HUES48 (cell line): ENCODE measurements around the gene ZNF503.

Experiments used
- H3K27ac ChIP-seq: one replicate; pipeline ENCODE4 v1.7.0; 2013; ENCODE audit warnings: low read depth, low read length, inconsistent platforms
- H3K27me3 ChIP-seq: 2 replicates; pipeline ENCODE4 v1.6.1; 2013; ENCODE audit warnings: mild to moderate bottlenecking, low read length; ENCODE audit not compliant: control insufficient read depth, insufficient read depth
- H3K36me3 ChIP-seq: 2 replicates; pipeline ENCODE4 v1.6.1; 2013; ENCODE audit warnings: low read length; ENCODE audit not compliant: control insufficient read depth, insufficient read depth
- H3K4me1 ChIP-seq: 2 replicates; pipeline ENCODE4 v1.6.1; 2013; ENCODE audit warnings: mild to moderate bottlenecking, low read length; ENCODE audit not compliant: control insufficient read depth, insufficient read depth
- H3K4me3 ChIP-seq: 2 replicates; pipeline ENCODE4 v1.5.1; 2013; ENCODE audit warnings: mild to moderate bottlenecking, low read depth, low read length
- H3K9ac ChIP-seq: 2 replicates; pipeline ENCODE4 v1.6.1; 2013; ENCODE audit warnings: mild to moderate bottlenecking, low read depth, low read length, moderate library complexity
- H3K9me3 ChIP-seq: 2 replicates; pipeline ENCODE4 v1.6.1; 2013; ENCODE audit warnings: low read length; ENCODE audit not compliant: control insufficient read depth, insufficient read depth

ZNF503 gene

GRCh38 chr10:75398200-75398691 is 3.3 kb downstream of the ZNF503 start:
- Histone ChIP-seq H3K27ac (no peak overlapping the region), H3K27me3 (peaks cover 98% of the 10 kb centered on the region), H3K4me3 (peak overlapping the region; percentile 52)

DNA sequence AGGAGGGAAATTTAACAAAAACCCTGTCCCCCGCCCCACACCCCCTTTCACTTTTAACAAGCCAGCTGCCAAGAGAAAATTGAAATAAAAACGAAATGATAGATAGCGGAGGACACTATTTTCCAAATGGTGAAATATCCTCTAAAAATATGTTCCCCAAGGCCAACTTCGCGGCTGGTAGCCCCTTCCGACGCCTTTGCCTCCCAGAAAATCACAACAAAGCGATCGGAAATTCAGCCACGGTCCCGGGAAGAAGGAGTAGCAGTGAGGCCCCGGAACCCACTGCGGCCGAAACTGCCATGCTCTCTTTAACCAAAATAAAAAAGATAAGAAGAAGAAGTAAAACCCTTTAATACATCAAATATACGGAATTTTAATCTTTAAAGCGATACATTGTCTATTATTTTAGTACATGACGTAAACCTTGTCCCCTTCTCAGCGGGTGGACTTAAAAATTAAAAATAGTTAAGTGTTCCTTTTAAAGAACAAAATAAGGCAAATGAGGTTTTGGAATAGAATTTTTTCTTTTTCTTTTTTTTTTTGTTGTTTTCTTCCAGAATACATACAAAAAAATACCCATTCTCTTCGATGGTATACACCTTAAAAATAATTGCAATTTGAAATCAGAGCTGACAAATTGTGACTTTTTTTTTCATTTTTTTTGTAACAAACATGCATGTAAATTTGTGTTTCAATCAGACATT is 3.9 kb downstream of the ZNF503 start:
- H3K27ac ChIP-seq: no peak overlapping the region
- H3K9me3 ChIP-seq: no peaks in the 10 kb centered on the region
- peak overlapping the region; percentile 22; the same call in 1 of the 2 replicates for H3K4me3 ChIP-seq
- peaks cover 98% of the 10 kb centered on the region for H3K27me3 ChIP-seq
- no peaks in the 10 kb centered on the region for H3K36me3 ChIP-seq
- no peaks in the 10 kb centered on the region; the same call in none of the 2 replicates for H3K4me1 ChIP-seq
- H3K9ac ChIP-seq: no peak overlapping the region

More at GRCh38 chr10:75398200-75398691, 3.3 kb downstream of the ZNF503 start:
- H3K9me3 ChIP-seq: no peaks in the 10 kb centered on the region
- no peaks in the 10 kb centered on the region for H3K36me3 ChIP-seq
- no peaks in the 10 kb centered on the region; the same call in none of the 2 replicates for H3K4me1 ChIP-seq
- H3K9ac ChIP-seq: no peak overlapping the region

- Histone ChIP-seq H3K9ac (no peak overlapping the region), H3K9me3 (no peaks in the 10 kb centered on the region), H3K4me3 (peak overlapping the region; percentile 57), H3K27me3 (peaks cover 100% of the 10 kb centered on the region), H3K36me3 (no peaks in the 10 kb centered on the region), H3K4me1 (no peaks in the 10 kb centered on the region; the same call in none of the 2 replicates), H3K27ac (no peak overlapping the region)
These were observed 4.7 kb downstream of the ZNF503 start for GRCh38 chr10:75396631-75397495.

DNA sequence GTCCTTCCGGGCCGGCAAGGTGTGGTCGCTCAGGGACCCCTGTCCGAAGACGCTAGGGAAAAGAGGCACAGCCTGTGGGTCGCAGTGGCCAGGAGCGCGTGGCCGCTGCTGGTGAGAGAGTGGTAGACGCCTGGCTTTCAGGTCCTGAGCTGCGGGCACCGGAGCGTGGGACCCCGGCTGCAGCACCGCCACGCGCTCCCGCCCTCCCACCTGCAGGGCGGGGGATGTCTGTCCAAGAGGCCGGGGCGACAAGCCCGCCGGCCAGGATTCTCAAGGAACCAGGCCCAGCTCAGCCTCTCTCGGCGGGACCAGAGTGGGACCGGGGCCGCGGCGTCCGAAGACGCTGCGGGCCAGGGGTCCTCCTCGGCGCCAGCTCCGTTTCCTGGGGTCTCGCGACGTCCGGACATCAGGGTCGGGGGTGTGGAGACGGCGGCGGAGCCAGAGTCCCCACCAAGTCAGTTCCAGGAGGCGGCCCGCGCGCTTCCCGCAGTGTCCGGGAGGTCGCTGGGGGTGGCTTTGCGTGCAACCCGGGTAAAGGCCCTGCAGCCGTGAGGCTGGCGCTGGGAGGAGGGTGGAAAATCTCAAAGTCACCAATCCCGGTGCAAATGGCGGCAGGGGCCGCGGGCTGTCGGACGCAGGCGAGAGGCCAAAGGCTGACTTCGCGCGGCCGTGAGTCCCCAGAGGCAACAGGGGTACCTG is 5.5 kb downstream of the ZNF503 start:
- Histone ChIP-seq H3K9me3 (no peaks in the 10 kb centered on the region), H3K36me3 (no peaks in the 10 kb centered on the region), H3K9ac (no peak overlapping the region), H3K27ac (no peak overlapping the region), H3K4me3 (peak overlapping the region; percentile 57), H3K4me1 (no peaks in the 10 kb centered on the region; the same call in none of the 2 replicates), H3K27me3 (peaks cover 100% of the 10 kb centered on the region)

GRCh38 chr10:75395066-75395931 is 6.3 kb downstream of the ZNF503 start:
- Histone ChIP-seq H3K27me3 (peaks cover 93% of the 10 kb centered on the region), H3K9ac (no peak overlapping the region), H3K9me3 (no peaks in the 10 kb centered on the region), H3K36me3 (no peaks in the 10 kb centered on the region), H3K4me1 (no peaks in the 10 kb centered on the region), H3K4me3 (peak overlapping the region; percentile 57), H3K27ac (no peak overlapping the region)

- peaks cover 82% of the 10 kb centered on the region for H3K27me3 ChIP-seq
- H3K27ac ChIP-seq: no peak overlapping the region
- H3K9me3 ChIP-seq: no peaks in the 10 kb centered on the region
- H3K9ac ChIP-seq: no peak overlapping the region
- H3K36me3 ChIP-seq: no peaks in the 10 kb centered on the region
- H3K4me1 ChIP-seq: no peaks in the 10 kb centered on the region
- no peak overlapping the region for H3K4me3 ChIP-seq
These were observed 7.3 kb downstream of the ZNF503 start for GRCh38 chr10:75394221-75394620.

DNA sequence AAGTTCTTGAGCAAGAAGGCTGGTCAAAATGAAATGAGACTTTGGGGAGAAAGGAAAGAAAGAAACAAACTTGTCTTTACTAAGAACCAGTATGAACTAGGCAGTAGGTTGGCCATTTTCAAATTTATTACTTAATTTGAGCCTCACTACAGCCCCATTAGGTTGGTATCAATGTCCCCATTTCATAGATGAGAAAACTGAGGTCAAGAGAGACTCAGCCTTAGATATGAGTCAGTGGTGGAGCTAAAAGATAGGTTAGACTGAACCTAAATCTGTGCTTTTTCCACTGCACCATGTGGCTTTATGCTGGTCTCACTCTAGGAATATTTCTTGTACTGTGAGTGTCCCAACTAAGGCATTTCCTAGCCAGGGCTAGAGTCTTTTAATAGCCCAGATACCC is 8.8 kb downstream of the ZNF503 start:
- Histone ChIP-seq H3K4me1 (no peaks in the 10 kb centered on the region), H3K36me3 (no peaks in the 10 kb centered on the region), H3K4me3 (no peak overlapping the region), H3K27me3 (peaks cover 67% of the 10 kb centered on the region), H3K9me3 (no peaks in the 10 kb centered on the region), H3K27ac (no peak overlapping the region), H3K9ac (no peak overlapping the region)

GRCh38 chr10:75392271-75392670 is 9.3 kb downstream of the ZNF503 start:
- H3K4me3 ChIP-seq: no peak overlapping the region
- H3K9me3 ChIP-seq: no peaks in the 10 kb centered on the region
- no peak overlapping the region for H3K27ac ChIP-seq
- no peaks in the 10 kb centered on the region for H3K4me1 ChIP-seq
- H3K36me3 ChIP-seq: no peaks in the 10 kb centered on the region
- peaks cover 63% of the 10 kb centered on the region for H3K27me3 ChIP-seq
- no peak overlapping the region for H3K9ac ChIP-seq

DNA sequence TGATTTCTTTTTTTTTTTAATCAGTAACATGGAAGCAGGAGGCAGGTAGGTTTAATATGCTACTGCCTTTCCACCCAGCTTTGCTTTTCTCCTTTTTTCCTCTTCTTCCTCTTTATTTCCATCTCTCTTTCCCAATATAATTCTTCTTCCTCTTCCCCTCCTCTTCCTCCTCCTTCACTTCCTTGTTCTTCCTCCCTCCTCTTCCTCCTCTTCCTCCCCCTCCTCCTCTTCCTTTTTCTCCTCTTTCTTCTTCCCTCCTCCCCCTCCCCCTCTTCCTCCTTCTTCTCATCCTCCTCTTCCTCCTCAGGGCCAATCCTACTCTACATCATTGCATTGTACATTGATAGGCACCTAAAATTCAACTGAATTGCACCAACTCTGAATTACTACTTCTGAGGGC is 11.4 kb downstream of the ZNF503 start:
- no peaks in the 10 kb centered on the region for H3K4me1 ChIP-seq
- peaks cover 42% of the 10 kb centered on the region for H3K27me3 ChIP-seq
- no peak overlapping the region for H3K27ac ChIP-seq
- H3K9me3 ChIP-seq: no peaks in the 10 kb centered on the region
- no peaks in the 10 kb centered on the region for H3K36me3 ChIP-seq
- no peak overlapping the region for H3K9ac ChIP-seq
- no peak overlapping the region for H3K4me3 ChIP-seq

DNA sequence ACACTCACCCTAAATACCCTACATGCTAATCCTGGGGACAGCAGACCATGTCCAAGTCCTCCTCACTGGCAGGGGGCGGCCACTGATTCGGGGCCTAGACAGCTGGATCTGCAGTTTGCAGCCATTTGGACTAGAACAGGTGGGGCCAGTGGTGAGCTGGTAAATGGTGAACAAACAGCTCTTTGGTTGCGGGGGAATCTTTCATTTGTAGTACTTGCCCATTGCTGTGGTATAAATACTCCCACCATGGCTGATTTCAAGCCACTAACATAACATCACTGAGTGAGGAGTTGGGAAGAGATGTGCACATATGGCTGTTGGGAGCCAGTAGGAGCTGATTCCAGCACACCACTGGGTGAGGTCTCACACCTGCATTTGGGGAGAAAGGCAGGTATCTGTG is 13.5 kb downstream of the ZNF503 start:
- Histone ChIP-seq H3K4me1 (no peaks in the 10 kb centered on the region), H3K9ac (no peak overlapping the region), H3K27me3 (peaks cover 21% of the 10 kb centered on the region), H3K4me3 (no peak overlapping the region), H3K36me3 (no peaks in the 10 kb centered on the region), H3K27ac (no peak overlapping the region), H3K9me3 (no peaks in the 10 kb centered on the region)
